HG02623 (cell line): Measurements from ENCODE around the gene F12.
"Not testable (repeated sequence)": the region's sequence is repeated elsewhere in the genome, so short reads cannot be mapped to it uniquely, and the experiment has no call there.

Experiments used
- ATAC-seq: cut with Tn5 transposase; IDR thresholded peaks from one replicate; pipeline ENCODE4 v1.9.1; 2021; ENCODE audit warnings: moderate library complexity; ENCODE audit not compliant: unreplicated experiment

The F12 gene

GRCh38 chr5:177417081-177417480 is 7.7 kb upstream of the F12 start:
- not testable (repeated sequence) for ATAC-seq

DNA sequence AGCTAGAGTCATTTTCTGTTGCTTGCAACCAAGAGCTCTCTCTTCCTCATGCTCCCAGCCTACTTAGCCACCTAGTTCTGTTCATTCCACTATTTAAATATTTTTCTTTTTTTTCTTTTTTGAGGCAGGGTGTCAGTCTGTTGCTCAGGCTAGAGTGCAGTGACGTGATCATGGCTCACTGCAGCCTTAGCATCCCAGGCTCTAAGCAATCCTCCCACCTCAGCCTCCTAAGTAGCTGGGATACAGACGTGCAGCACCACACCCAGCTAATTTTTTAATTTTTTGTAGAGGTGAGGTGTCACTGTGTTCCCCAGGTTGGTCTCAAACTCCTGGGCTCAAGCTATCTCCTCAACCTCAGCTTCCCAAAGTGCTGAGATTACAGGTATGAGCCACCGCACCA is 5.1 kb upstream of the F12 start:
- no peak for ATAC-seq

GRCh38 chr5:177412603-177413233 is 3.4 kb upstream of the F12 start:
- ATAC-seq = peak; percentile 53

- ATAC-seq = no peak
Observed at GRCh38 chr5:177410575-177410974, 1.2 kb upstream of the F12 start.

DNA sequence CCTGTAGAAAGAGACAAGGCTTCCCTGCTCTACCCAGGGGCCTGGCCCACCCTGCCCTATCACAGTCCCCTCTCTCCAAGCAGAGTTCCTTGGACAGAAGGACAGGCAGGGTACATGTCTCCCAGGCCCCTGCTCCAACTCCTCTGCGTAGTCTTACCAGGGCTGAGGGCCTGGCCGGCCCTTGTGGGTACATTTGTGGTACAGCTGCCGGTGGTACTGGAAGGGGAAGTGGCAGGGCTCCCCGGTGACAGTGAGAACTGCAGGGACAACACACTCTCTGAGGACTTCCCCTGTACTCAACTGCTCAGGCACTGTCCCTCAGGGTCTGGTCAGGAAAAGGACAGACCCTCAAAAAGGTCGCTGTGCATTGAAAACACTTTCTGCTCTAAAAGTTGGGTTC is 3.6 kb downstream of the F12 start:
- no peak for ATAC-seq

GRCh38 chr5:177405312-177405711 is 4.1 kb downstream of the F12 start:
- ATAC-seq = no peak

- ATAC-seq = no peak
Observed at GRCh38 chr5:177404641-177405179, 4.7 kb downstream of the F12 start.

- peak; percentile 72 for ATAC-seq
Observed at GRCh38 chr5:177403792-177404640, 5.3 kb downstream of the F12 start.

GRCh38 chr5:177403102-177403791 is 6.1 kb downstream of the F12 start:
- ATAC-seq = no peak

- no peak for ATAC-seq
Observed at GRCh38 chr5:177402271-177403043, 6.9 kb downstream of the F12 start.

DNA sequence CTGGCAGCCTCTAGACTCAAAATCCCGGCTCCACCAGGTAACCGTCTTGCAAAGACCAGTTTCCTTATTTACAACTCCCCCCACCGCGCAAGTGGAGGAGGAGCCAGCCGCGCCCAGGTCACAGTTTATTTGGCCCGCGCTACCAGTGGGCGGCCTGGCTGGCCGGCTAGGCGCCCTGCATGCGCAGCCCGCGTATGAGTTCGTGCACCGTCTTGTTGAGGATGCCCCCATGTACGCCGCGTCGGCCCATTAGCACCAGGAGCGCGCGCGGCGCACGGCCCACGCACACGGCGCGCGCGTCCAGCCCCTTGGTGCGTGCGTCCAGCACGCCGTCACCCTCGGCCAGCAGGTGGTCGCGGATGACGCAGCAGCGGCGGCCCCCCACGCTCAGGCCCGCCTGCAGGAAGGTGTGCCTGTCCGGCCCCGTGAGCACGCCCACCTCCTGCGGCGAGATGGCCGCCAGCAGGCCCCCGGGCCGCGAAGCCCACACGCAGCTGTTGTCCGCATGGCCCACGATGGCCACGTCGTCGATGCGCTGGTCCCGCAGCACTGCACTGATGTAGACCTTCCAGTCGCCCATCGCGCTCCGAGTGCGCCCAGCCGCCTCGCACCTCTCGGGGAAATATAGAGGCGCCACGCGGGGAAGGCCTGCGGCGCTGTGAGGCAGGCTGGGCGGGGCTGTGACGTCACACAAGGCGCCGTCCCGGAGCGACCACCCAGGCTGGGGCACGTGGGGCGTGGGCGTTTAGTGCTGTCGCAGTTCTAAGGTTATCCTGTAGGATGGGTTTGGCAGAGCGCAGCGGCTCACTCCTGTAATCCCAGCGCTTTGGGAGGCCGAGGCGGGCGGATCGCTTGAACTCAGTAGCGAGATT is 9.1 kb downstream of the F12 start, which contains the start of gene PFN3:
TSS of gene PFN3 (minus strand) at position 665 of the 872 bp plus-strand sequence. CDS start at position 580, 85 bp downstream.
- no peak for ATAC-seq

- no peak for ATAC-seq
Observed at GRCh38 chr5:177397875-177398390, 11.4 kb downstream of the F12 start.

DNA sequence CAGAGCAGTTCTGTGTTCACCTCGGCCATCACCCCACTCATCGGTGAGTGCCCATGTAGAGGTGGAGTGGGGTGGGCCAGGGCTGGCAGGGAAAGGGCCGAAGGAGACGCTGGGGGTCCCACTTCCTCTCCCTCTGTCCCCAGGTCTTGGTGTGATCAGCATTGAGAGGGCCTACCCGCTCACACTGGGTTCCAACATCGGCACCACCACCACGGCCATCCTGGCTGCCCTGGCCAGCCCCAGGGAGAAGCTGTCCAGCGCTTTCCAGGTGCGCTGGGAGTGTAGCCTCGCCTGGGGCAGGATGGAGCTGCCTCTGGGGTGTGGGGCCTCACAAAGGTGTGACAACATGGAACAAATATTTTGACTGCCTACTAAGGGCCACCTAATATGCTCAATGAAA is 12.6 kb downstream of the F12 start:
- no peak for ATAC-seq

GRCh38 chr5:177396078-177396477 is 13.3 kb downstream of the F12 start:
- ATAC-seq = no peak

DNA sequence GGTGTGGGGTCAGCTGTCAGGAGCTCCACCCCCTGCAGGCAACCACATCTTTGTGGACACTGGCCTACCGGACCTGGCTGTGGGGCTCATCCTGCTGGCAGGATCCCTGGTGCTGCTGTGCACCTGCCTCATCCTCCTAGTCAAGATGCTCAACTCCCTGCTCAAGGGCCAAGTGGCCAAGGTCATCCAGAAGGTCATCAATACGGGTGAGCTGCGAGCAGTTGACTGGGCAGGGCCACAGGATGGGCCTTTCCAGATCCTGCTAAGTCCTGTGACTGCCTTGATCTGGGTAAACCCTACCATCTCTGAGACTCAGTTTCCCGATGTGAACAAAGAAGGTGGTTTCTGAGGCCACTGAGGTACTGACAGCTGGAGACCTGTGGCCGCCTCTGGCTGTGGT is 15.4 kb downstream of the F12 start:
- ATAC-seq = no peak

- ATAC-seq = no peak
Observed at GRCh38 chr5:177393206-177393765, 16.1 kb downstream of the F12 start.

GRCh38 chr5:177392765-177393164 is 16.6 kb downstream of the F12 start:
- no peak for ATAC-seq

DNA sequence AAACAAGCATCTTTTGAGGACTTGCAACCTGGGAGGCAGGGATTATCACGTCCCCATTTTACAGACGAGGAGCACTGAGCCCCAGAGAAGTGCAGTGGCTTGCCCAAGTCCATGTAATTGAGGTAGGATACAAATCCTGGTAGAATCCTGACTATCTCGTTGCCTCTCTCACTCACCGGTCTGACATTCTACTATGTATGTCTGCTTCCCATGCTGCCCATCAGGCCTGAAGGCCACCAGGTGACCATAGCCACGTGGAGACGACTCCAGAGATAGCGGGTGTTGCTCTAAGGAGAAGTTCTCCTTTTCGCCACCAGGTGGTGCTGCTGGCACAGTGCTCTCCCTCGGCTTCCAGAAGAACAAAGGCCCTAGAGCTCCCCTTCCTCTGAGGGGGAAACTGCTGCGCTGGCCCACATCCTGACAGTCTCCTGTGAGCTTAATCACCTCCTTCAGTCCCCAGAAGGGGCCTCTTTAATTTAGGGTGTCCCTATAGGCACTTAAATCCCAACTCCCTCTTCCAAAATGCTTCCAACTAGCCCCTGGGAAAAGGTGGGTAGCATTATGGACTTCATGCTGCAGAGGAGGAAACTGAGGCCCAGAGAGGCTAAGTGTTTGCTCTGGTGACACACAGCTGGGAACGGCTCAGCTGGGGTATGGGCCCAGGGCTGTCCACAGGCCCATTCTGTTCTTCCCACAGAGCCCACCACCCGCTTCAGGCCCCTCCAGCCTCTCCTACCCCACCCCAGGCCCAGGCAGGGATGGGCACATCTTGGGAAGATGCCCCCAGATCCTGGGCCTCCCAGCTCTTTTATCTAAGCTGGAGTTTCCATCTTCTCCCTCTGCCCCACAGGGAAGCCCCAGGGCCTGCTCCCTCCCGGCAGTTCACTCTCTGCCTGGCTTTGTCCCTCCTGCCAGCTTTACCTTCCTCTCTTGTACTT is 18.7 kb downstream of the F12 start:
- no peak for ATAC-seq
